ENCODE results near the gene PRR23E.

The PRR23E gene, protein sequence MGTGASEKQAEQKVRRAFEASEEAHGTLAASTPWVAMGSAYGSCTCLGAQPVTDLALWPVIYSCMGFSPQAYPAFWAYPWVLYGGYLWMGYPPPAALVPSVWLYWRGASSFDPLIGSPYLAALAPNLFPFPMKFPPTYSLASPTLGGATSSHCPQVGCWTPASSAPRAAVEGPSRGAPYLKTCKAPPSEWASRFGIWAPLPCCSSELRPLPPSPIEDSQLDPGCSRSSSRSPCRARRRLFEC

DNA sequence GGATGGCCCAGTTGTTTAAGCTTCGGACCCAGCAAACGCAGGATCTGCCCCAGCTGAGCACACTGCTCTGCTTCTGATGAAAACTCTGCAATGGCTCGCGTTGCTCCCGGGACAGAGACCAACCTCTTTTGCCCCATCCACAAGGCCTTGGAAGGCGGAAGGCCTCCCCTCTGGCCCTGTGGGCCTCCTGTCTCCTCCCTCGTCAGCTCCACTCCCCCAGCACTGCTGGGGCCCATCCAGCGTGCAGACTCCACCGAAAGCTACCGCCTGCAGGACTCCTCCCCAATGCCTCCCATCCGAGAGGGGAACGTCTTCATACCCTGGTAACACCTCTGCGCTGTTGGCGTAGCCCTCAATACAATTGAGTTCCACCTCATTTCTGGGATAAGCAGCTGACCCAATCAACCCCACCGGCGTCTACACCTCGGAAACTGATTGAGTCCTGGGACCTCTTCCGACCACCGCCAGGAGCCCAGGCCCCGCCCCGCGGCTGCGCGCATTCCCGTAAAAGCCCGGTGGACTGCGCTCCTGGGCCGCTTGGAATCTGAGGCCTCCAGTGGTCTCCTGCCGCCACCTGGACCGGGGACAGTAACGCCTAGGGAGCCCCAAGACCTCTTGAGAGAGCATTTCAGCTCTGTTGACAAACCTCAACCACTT lies at the start of gene PRR23E:
Gene PRR23E (plus strand): TSS at position 556 of the 657 bp plus-strand sequence. CDS start 3,555 bp downstream, outside the sequence.
- DNase-seq (ENCODE audit: low read depth, low spot score) = no peak

DNA sequence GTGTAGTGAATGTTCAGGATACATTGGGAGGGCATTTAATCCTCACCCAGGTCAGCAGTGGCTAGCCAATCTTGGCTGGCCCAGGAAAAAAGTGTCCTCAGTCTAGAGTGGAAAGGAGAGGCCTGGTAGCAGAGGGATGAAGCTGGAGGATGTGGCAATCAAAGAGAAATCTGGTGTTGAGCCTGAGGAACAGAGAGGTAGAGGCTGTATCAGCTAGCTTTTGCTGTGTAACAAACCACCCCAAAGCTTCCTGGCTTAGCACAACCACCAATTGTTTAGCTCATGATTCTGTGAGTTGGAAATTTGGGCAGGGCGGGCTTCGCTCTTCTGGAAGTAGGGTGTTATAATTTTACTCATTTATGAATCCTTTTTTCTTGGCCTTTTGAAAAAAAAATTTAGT lies 49.8 kb upstream of the PRR23E start:
- DNase-seq (ENCODE audit: low read depth, low spot score) = no peak

DNA sequence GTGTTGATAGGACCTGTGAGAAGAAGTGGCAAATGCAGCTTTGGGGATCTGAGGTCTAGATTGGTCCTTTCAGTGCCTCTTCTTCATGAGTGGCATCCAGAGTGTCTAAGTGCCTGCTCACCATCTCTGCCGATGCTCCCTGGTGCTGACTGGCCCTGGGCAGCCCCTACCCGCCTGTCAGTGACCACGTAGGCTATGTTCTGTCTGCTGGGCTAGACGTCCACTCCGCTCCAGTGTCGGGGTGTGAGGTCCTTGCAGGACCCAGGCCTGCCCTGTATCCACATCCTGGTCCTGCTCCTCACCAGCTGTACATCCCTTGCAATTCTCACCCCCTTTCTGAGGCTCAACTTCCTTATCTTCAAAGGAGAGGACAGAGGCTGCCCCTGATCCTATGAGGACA lies 48.3 kb upstream of the PRR23E start:
- DNase-seq (ENCODE audit: low read depth, low spot score) = no peak

DNA sequence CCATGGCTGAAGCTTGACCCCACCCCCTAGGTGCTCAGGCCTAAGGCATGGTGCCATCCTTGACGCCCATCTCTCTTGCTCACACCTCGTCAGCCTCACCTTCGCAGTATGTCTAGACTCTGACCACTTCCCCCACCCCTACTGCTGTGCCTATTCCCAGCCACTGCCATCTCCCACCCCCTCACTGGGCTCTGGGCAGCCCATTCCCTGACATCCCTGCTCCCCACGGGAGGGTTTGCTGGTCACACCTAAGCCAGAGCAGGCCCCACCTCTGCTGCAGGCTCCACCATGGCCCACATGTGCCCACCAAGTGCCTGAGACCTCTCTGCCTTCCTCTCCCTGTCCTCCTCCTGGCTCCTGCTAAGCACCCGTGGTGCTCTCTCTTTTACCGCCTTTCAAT lies 47.7 kb upstream of the PRR23E start:
- no peak for DNase-seq (ENCODE audit: low read depth, low spot score)

DNA sequence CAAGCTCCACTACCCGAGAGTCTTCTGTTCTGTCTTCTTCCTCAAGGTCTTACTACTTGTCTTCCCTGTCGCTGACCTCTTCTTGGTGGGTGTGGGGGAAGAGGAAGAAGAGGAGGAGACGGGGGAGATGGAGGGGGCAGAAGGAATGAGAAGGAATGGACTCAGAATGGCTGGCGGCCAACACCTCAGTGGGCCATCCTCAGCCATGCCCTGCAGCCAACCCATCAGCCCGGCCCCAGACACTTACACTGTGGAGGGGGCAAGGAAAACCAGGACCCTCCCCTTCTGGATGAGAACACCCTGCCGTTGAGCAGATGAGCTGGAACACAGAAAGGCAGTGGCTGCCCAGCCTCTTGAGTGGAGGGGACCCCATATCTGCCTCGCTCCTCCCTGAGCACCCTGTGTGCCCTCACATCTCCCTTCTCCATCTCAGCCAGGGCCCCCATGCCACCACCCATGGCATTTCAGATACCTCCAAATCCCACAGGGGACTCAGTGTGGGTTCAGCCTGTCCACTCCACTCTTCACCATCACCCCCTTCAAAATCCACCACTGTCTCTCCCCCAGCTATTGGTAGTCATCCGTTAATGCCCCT lies 45.5 kb upstream of the PRR23E start:
- no peak for DNase-seq (ENCODE audit: low read depth, low spot score)

DNA sequence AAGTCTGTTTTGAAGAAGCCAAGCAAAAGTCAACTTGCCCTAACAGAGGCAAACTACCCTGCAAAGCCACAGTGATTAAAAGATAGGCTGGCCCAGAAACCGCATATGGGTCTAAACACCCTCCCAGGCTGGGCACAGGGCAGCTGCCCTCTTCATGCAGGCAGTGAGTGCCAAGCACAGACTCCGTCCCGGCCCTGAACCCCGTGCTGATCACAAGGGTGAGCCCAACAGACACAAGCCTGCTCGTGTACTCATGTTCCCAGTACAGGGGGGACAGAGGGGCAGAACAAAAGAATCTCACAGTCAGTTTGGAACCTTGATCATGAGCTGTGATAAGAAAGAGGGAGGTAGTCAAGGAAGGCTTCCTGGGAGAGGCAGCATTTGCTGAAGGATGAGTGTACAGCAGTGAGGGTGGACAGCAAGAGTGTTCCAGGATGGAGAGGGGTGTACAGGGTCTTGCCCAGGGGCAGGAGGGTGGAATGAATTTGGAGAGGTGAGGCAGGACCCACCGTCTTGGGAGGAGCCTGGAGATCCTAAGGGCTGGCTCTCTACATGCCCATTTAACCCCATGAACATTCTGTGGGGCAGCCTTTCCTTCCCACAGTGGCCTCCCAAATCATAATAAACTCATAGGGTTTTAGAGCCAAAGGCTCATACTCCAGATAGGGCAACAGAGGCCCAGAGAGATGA lies 43.2 kb upstream of the PRR23E start:
- no peak for DNase-seq (ENCODE audit: low read depth, low spot score)

DNA sequence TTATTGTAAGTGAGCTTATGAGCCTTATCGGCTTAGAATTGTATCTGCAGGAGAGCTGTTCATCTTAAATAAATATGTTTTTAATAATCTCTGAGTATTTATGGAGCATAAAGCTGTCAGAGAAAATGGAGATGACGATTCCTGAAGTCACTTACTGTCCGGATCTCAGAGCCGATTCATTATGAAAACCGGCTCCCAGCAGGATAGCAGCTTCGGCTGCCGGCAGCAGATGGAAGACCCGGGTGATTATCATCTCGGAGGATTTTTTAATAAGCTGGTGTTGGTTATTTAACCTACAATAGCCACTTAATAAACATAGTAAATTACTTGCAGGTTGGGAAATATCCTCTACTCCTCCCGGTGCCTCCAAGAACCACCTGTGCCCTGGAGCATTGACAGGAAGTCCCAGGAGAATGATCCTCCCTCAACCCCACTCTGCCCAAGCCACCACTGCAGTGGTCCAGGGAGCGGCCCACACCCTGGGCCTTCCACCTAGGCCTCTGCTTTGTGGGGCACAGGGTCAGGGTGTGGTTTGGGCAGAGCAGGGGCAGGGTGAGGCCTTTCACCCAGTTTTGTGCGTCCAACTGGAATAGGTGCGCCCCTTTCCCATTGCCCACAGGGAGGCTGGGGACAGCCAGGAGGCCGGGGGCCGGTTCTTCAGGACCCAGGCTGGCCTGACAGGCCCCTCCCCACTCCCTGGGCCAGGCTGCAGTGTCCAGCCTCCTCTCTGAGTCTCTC lies 42.2 kb upstream of the PRR23E start:
- no peak for DNase-seq (ENCODE audit: low read depth, low spot score)

DNA sequence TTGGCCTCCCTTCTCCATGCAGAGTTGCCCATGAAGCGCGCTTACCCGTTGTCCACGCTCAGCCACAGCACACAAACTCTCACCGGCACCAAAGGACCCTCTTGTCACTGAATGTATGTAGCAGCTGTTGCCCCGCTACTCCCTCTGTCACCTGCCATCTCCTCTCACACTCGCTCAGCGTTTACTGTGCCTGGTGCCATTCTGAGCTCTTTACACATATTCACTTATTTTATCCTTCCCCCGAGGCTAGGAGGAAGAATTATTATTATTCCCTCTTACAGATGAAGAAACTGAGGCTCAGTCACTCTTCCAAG lies 41.7 kb upstream of the PRR23E start:
- no peak for DNase-seq (ENCODE audit: low read depth, low spot score)

DNA sequence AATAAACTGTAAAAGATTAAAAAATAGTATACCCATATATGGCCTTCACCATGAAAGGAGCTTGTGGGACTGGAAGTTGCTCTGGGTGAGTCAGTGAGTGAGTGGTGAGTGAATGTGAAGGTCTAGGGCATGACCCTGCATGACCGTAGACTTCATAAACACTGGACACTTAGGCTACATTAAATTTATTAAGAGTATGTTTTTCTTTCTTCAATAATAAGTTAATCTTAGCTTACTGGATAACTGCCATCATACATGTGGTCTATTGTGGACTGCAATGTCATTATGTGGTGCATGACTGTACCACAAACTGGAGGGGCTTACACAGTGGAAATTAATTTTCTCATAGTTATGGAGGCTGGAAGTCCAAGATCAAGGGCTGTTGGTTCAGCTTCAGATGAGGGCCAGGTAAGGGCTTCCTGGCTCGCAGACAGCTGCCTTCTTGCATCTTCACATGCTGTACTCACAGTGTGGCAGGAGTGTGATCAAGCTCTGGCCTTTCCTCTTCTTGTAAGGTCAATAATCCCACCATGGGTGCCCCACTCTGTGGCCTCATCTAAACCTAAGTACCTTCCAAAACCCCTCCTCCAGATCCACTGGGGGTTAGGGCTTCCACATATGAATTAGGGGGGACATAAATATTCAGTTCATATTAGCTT lies 40.8 kb upstream of the PRR23E start:
- no peak for DNase-seq (ENCODE audit: low read depth, low spot score)

DNA sequence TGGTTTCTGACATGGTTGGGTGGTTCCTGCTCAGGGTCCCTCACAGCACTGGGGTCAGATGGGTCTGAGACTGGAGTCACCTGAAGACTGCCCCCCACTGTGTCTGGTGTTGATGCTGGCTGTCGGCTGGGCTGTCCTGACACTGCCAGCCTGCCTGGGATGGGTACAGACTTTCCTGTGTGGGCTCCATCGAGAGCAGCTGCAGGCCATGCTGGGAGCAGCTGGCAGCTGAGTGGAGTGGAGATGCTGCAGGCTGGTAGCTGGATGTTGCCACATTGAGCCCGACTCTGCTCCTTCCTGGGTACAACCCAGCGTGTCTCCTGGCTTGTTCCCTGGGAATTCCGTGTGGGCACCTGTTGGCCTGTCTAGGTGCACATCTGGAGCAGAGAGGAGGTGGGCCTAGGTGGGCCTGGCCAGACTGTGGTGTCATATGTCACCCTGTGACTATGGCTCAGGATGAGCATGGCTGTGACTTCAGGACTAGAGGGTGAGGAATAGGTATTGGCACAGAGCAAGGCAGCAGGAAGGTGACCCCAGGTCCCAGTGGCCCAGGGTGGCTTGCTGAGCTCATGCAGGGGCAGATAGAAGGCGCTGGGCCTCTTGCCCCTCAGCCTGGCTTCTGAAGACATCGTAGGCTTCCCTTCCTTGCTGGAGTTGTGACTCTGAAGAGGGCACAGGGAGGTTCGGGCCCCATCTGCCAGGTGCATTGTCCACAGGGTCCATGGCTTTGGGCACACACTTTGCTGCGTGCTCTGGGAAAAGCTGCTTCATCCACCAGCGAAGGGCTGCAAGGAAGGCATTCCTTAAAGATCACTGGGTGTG lies 40.0 kb upstream of the PRR23E start:
- no peak for DNase-seq (ENCODE audit: low read depth, low spot score)

DNA sequence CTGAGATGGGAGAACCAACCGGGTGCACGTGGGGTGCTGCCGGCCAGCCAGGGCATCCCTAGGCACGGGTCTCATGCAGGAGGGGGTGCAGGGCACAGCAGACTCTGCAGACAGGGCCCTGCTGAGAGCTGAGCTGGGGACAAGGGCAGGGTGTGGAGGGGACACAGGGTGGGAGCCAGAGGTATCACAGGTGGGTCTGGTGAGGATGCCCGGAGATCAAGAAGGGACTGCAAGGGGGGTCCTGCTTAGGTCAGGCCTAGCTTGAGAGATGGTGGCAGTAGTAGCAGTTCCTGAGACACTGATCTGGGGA lies 39.5 kb upstream of the PRR23E start:
- DNase-seq (ENCODE audit: low read depth, low spot score) = no peak

DNA sequence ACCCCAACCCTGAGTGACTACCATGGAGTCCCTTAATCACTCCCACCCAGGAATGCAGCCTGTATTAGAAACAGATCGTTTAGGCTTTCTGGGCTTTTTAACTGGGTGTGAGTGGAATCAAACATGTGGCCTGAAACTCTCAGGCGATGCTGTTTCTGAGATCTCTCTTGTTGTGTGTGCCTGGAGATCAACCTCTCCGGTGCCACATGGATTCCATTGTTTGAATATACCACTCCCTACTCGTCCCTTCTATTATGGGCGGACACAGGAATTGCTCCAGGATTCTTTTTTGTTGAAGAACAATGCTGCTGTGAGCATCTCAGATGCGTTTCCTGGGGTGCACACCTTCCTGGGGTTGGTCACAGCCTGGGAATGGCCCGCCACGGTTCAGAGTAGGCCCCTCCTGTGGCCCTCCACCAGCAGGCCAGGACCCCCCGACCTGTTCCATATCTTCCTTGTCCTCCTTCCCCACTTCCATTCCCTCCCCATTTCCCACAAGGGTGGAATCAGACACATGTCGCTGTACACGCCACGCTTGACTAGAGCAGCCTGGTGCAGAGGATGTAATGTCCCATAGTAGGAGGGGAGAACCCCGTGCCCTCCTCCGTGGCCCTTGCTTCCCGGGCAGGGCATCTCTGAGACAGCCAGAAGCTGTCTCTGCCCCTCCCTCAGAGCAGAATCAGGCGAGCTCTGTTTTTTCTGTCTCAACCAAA lies 36.4 kb upstream of the PRR23E start:
- no peak for DNase-seq (ENCODE audit: low read depth, low spot score)

DNA sequence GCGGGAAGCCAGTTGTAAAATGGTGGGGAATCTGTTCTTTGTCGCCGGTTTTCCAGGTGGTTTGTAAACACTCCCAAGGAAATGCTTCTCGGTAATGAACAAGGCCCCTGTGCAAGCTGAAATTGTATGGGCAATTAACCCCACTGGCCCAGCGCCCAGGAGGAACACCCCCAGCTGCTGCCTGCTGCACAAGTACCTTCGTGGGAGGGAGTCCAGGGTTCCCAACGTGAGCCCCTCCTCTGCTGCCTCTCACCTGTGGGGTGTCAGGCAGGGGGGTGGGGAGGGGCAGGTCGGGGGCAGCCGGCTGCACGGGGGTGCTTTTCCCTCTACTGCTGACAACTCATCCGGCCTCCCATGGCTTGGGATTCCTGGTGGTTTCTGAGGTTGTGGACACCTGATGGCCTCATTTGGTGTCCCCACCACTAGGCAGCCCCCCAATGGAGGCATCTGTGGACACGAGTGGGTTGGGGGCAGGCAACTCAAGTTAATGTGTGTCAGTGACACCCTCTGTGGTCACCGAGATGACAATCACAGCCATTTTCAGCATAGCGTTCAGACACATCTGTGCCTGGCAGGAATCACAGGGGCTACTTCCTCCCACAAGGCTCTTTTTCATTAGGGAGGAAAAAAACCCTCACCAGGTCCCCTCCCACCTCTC lies 35.6 kb upstream of the PRR23E start:
- no peak for DNase-seq (ENCODE audit: low read depth, low spot score)

DNA sequence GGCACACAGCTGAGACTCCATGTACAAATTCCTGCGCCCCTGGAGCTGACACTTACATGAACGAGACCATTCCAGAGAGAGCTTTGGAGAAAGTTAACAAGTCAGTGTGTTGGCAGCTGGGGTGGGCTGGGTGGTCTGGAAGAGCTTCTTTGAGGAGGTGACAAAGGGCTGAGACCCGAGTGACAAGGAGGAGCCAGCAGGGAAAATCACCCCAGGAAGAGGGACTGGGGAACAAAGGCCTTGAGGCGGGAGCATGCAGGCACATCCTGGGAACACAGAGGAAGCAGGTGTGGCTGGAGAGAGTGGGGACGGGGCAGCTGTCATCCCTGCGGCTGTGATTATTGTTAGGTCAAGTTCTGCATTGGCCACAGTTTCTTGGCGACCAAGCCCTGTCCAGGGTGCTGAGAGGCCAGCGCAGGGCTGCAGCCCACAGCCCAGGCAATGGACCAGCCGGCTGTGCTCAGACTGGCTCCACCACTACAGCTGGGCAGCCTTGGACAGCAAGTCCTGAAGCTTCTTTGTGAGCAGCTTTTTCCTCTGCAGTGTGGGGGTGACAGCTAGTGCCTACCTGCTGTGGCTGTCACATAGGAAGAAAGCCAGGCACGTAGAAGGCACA lies 34.2 kb upstream of the PRR23E start:
- DNase-seq (ENCODE audit: low read depth, low spot score) = no peak

DNA sequence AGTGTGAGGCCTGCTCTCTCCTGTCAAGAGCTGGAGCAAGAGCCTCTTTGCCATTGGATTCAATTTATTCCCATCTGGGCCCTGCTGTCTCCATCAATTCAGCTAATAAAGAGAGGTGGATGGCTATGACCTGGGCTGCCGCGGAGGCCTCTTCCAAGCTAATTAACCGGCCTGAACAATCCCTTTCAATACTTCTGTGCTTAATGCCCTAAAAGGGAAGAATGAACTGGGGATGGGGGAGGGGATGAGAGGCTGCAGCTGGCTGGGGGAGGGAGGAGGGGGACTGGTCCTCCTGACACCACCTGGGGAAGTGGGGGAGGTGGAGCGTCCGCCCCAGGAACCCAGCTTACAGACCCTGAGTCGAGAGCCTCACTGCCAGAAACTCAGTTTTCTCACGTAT lies 33.4 kb upstream of the PRR23E start:
- no peak for DNase-seq (ENCODE audit: low read depth, low spot score)

DNA sequence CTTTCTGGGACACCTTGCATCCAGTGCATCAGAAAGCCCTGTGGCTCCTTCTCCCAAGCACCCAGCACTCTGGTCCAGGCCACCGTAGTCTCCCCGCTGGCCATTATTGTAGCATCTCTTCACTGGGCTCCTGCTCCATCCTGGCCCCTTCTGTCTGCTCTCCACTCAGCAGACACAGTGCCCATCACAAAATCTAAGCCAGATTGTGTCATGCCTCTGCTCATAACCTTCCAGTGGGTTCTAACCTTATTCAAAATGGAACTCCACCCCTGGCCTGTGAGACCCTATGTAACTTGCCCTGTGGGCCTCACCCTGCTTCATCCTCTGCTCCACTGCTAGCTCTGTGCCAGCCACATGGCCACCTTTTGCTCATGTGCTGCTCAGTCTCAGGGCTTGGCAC lies 31.7 kb upstream of the PRR23E start:
- no peak for DNase-seq (ENCODE audit: low read depth, low spot score)

DNA sequence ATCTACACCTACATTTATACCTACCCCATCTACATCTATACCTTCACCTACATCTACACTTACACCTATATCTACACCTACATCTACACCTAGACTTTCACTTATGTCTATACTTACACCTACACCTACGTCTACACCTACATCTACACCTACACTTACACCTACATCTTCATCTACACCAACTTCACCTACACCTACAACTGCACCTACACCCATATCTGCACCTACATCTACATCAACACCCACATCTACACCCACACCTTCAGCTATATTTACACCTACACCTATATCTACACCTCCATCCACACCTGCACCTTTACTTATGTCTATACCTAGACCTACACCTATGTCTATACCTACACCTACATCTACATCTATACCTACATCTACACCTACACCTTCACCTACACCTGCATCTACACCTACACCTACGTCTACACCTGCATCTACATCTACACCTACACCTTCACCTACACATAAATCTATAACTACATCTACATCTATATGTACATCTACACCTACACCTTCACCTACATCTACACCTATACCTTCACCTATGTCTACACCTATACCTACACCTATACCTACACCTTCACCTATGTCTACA lies 30.9 kb upstream of the PRR23E start:
- no peak for DNase-seq (ENCODE audit: low read depth, low spot score)

DNA sequence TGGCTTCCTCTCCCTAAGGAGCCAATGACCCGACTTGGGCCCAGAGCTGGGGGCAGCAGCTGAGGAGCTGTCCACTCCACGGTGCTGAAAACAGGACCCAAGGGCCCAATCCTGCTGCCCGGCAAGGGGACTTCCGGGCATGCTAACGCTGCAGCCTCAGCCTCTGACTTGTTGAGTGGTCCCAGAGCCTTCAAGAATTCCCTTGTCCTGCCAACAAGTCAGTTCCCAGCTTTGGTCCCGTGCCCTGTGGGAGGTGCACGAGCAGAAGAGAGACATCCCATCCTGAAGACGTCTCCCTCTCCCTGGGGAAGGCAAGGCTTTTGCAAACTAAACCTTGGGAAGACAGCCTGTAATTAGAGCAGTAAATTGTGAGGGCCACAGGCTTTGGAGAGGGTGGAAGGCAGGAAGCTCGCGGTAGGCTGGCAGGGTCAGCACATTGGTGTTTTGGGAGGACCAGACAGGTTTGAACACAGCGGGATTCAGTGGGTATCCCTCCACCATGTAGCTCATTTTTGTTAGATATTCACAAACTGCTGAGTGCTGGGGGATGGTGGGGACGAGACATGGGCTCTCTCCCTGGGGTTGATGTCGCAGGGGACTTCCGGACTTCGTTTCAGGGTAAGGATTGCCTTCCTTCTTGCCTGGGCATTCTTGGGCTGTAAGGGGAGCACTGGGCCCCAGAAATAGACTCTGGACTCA lies 29.8 kb upstream of the PRR23E start:
- no peak for DNase-seq (ENCODE audit: low read depth, low spot score)
